ENCODE results near the gene GJA8.

DNA sequence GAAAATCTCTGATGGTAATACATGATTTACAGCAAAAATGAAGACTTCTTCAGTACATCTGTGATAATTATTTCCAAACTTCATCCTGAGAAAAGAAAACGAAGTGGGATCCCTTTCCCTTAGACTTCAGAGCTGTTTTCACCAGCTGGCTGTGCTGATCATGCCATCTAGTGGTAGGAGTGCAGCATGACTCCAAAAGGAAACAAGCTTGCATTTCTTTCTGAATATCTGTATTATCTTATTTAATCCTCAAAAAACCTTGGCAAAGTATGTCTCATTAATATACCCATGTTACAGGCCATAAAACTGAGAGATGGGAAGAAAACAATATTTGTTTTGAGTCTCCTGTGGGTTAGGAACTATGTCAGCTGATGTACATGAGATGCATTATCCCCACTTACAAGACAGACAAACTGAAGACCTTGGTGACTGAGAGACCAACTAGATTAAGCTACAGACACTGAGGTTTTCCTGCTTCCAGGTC, 9.8 kb upstream of the GJA8 start:
- no peak for TF ChIP-seq ZFP37 (tag by site-specific recombination; IDR thresholded peaks at IDR 0.05)
- TF ChIP-seq, protein P1, sequence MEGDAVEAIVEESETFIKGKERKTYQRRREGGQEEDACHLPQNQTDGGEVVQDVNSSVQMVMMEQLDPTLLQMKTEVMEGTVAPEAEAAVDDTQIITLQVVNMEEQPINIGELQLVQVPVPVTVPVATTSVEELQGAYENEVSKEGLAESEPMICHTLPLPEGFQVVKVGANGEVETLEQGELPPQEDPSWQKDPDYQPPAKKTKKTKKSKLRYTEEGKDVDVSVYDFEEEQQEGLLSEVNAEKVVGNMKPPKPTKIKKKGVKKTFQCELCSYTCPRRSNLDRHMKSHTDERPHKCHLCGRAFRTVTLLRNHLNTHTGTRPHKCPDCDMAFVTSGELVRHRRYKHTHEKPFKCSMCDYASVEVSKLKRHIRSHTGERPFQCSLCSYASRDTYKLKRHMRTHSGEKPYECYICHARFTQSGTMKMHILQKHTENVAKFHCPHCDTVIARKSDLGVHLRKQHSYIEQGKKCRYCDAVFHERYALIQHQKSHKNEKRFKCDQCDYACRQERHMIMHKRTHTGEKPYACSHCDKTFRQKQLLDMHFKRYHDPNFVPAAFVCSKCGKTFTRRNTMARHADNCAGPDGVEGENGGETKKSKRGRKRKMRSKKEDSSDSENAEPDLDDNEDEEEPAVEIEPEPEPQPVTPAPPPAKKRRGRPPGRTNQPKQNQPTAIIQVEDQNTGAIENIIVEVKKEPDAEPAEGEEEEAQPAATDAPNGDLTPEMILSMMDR (tag by site-specific recombination; IDR thresholded peaks at IDR 0.05), result peak; percentile 46; the same call in 1 of the 2 replicates
